Measurements from ENCODE around the gene GDF15.
A peak's percentile ranks its signal among the peaks of the same experiment; 100 is the strongest.
"Not testable (repeated sequence)": the region's sequence is repeated elsewhere in the genome, so short reads cannot be mapped to it uniquely, and the experiment has no call there.

Gene GDF15

GRCh38 chr19:18385675-18386542 lies at the start of gene GDF15:
GDF15 (plus strand) TSS chr19:18386158; CDS start chr19:18386190, 32 bp downstream.
- peak; percentile 32 for DNase-seq

DNA sequence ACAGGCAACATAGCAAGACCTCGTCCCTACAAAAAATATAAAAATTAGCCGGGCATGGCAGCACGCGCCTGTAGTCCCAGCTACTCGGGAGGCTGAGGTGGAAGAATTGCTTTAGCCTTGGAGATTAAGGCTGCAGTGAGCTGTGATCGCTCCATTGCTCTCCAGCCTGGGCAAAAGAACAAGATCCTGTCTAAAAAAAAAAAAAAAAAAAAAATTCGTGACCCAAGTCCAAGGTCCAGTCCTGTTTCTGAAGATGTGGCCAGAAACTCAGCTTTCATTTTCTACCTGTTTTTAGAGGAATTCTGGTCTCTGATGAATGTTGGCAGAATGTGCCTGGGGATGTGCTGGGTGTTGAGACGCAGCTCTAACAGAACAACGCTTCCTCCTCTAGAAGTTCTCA lies 47.4 kb upstream of the GDF15 start:
- DNase-seq, result no peak

GRCh38 chr19:18339723-18340122 lies 46.2 kb upstream of the GDF15 start:
- no peak for DNase-seq

DNA sequence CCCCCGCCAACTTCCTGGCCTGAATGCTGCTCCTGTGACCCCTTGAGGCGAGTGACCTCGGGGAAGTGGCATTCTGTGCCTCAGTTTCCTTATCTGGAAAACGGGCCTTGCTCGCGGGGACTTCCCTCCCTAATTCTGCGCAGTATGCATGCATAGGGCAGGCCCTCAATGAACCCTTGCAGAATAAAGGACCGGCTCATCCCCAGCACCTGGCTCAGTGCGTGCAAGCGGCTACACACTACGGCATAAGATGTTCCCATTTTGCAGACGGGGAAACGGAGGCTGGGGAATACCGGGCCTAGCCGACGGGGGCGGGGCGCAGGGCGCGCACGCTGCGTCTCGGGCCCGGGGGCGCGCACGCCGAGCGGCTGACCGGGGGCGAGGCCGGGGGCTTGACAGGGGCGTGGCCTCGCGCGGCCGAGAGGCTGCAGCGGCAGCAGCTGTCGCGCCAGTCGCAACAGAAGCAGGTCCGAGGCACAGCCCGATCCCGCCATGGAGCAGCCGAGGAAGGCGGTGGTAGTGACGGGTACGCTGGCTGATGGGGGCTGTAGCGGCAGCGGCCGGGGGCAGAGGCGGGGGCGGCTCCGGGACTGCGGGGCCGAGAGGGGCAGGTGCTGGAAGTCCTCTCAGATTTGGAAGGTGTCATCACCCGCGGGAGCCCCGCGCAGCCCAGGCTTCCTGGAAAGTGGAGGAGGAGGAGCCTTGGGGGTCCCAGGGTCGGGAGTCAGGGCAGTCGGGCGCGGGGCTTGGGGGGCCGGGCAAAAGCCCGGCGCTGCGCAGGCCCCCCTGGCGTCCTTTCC lies 45.6 kb upstream of the GDF15 start, which contains the start of gene PGPEP1:
PGPEP1 (plus strand) TSS at position 409 of the 800 bp plus-strand sequence; CDS start at position 493, 84 bp downstream.
- DNase-seq, result peak; percentile 66

- DNase-seq, result peak; percentile 74
These were observed 44.7 kb upstream of the GDF15 start for GRCh38 chr19:18340990-18341868.

- no peak for DNase-seq
These were observed 43.8 kb upstream of the GDF15 start for GRCh38 chr19:18342090-18342632.

DNA sequence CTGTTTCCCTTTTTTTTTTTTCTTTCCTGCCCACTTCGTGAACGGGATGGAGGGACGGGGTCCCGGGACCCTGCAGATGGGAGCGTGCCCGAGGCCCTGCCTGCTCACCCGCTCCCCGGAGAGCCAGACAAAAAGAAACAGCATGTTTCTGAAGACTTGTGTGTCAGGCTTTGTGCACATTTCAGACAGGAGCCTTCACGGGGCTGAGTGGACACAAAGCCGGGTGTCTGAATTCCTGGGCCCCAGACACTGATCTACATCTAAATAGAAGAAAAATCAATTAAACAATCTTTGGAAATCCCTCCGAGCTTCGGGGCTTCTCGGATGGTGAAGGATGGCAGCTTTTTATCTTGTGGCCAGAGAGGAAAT lies 41.4 kb upstream of the GDF15 start:
- DNase-seq, result no peak

- no peak for DNase-seq
These were observed 40.7 kb upstream of the GDF15 start for GRCh38 chr19:18345296-18345695.

DNA sequence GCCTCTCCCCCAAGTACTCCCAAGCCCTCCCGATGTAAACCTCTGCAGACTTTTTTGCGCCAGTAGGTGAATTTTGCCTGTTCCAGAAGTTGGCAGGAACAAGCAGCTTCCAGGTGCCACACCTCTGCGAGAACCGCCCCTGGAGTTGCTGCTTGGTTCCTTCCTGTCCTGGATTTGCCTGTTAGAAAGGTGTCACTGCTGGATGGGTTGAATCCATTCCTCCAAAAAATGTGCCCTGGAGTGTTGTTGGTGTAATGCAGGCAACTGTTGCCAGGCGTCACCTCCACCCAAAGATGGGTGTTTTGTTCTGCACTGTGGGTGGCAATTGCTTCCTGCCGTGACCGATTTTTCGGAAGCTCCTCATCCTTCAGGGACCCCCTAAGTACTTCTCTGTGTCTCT lies 39.9 kb upstream of the GDF15 start:
- DNase-seq, result no peak

DNA sequence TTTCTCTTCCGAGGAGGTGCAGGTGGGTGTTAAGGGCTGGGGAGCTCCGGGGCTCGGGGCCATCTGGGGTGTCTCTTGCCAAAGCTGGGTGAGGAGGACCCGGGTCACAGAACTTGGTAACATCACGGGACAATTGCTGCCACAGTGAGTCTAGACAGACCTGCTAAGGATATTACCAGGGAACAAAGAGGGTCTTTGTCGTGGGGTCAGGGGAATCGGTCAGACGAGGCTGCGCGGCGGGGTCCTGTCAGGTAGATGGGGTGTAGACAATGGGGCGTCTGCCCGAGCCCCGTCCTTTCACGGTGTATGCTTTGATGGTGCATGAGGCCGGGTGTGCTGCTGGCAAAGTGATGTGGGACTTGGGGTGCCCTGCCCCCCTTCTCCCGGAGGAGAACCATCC lies 37.8 kb upstream of the GDF15 start:
- DNase-seq, result no peak

DNA sequence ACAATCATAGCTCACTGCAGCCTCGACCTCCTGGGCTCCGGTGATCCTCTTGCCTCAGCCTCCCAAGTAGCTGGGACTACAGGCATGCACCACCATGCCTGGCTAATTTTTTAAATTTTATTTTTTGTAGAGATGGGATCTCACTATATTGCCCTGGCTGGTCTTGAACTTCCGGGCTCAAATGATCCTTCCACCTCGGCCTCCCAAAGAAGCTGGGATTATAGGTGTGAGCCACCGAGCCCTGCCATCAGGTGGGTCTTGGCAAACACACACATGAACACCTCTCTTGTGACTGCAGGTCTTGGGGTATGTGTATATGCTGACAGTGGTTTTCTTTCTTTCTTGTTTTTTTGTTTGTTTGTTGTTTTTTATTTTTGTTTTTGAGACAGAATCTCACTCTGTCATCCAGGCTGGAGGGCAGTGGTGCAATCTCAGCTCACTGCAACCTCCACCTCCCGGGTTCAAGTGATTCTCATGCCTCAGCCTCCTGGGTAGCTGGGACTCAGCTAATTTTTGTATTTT lies 37.1 kb upstream of the GDF15 start:
- not testable (repeated sequence) for DNase-seq

- peak; percentile 25 for DNase-seq
These were observed 36.3 kb upstream of the GDF15 start for GRCh38 chr19:18349524-18350128.

GRCh38 chr19:18350490-18350889 lies 35.5 kb upstream of the GDF15 start:
- DNase-seq, result no peak

- DNase-seq, result no peak
These were observed 34.4 kb upstream of the GDF15 start for GRCh38 chr19:18351544-18351943.

GRCh38 chr19:18353378-18354005 lies 32.5 kb upstream of the GDF15 start:
- no peak for DNase-seq

- not testable (repeated sequence) for DNase-seq
These were observed 31.2 kb upstream of the GDF15 start for GRCh38 chr19:18354743-18355142.

- no peak for DNase-seq
These were observed 28.9 kb upstream of the GDF15 start for GRCh38 chr19:18357041-18357440.

- no peak for DNase-seq
These were observed 24.3 kb upstream of the GDF15 start for GRCh38 chr19:18361646-18362045.

- no peak for DNase-seq
These were observed 22.9 kb upstream of the GDF15 start for GRCh38 chr19:18362934-18363542.

DNA sequence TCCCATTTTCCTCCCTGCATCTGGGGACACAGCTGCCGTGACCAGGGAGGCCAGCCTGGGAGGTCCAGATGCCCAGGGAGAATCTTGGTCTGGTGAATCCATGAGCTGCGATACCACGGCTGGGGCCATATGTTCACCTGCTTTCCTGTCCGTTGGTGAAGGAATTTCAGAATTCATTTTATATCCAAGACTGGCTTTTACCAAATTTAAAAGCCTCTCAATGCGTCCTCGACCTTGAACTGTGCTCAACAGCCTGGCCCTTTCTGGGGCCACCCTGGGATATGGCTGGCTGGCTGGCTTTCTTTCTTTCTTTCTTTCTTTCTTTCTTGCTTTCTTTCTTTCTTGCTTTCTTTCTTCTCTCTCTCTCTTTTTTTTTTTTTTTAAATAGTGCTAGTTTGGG lies 22.2 kb upstream of the GDF15 start:
- no peak for DNase-seq

- DNase-seq, result not testable (repeated sequence)
These were observed 21.6 kb upstream of the GDF15 start for GRCh38 chr19:18364277-18364825.
